GM12891 (cell line): ENCODE results near the gene CCDC57.

Experiments used
- DNase-seq: peaks from one replicate; pipeline ENCODE4 v3.0.0; 2011; ENCODE audit warnings: low spot score; ENCODE audit not compliant: insufficient read length
- FAIRE-seq: peaks from 2 replicates; lab custom pipeline; 2011; peaks lifted over from hg19 to GRCh38; lab: Jason Lieb, UNC
- PAX5 ChIP-seq: IDR thresholded peaks from 2 replicates; pipeline ENCODE4 v1.6.1; 2011; ENCODE audit warnings: low read length, moderate library complexity, mild to moderate bottlenecking; ENCODE audit not compliant: insufficient read depth, severe bottlenecking
- POLR2A ChIP-seq: IDR thresholded peaks from 2 replicates; pipeline ENCODE4 v1.6.1; 2011; ENCODE audit warnings: low read depth, low read length, control low read depth
- POLR2AphosphoS5 ChIP-seq: IDR thresholded peaks from 2 replicates; pipeline ENCODE4 v1.6.1; 2011; ENCODE audit warnings: low read depth, low read length, control low read depth
- POU2F2 ChIP-seq: IDR thresholded peaks from 2 replicates; pipeline ENCODE4 v1.6.1; 2011; ENCODE audit warnings: low read depth, mild to moderate bottlenecking, control low read depth, low read length, moderate library complexity
- SPI1 ChIP-seq: IDR thresholded peaks from 2 replicates; pipeline ENCODE4 v1.6.1; 2011; ENCODE audit warnings: low read depth, low read length, control low read depth
- TAF1 ChIP-seq: IDR thresholded peaks from 2 replicates; pipeline ENCODE4 v1.6.1; 2011; ENCODE audit warnings: low read depth, low read length, control low read depth

Gene CCDC57

DNA sequence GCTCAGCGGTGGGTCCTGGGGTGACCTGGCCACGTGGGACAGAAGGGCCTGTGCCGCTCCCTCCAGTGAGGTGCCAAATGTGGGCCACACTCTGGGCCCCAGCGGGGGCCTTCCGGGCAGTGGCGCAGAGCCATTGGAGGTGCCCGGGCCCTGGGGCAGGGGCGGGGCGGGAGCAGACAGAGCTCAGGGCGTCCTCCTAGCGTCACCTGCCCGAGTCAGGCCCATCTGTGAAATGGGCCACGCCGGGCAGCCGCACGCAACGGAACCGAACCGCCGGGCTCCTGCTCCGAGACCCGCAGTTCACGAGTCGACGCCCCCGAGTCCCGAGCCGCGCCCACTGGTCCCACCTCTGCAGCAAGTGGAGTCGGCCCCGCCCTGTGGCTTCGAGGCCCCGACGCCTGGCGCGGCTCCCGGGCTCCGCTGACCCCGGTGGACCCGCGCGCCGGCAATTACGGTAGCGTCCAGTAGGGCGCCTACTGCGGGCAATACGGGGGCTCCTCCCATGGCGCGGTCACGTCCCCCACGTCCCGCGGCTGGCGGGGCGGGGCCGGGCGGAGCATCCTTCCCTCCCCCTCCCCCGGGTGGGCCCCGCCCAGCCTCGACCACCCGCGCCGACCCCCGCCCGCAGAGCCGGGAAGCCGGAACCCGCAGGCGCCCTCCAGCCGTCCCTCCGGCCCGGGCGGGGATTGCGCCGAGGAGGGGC is 18.1 kb upstream of the CCDC57 start:
- DNase-seq (peak; percentile 76), FAIRE-seq (peak; percentile 94)
- no peak for TF ChIP-seq PAX5
- TF ChIP-seq POU2F2: no peak
- TF ChIP-seq POLR2A: no peak
- no peak for TF ChIP-seq TAF1
- no peak for TF ChIP-seq POLR2AphosphoS5
- TF ChIP-seq SPI1: no peak

DNA sequence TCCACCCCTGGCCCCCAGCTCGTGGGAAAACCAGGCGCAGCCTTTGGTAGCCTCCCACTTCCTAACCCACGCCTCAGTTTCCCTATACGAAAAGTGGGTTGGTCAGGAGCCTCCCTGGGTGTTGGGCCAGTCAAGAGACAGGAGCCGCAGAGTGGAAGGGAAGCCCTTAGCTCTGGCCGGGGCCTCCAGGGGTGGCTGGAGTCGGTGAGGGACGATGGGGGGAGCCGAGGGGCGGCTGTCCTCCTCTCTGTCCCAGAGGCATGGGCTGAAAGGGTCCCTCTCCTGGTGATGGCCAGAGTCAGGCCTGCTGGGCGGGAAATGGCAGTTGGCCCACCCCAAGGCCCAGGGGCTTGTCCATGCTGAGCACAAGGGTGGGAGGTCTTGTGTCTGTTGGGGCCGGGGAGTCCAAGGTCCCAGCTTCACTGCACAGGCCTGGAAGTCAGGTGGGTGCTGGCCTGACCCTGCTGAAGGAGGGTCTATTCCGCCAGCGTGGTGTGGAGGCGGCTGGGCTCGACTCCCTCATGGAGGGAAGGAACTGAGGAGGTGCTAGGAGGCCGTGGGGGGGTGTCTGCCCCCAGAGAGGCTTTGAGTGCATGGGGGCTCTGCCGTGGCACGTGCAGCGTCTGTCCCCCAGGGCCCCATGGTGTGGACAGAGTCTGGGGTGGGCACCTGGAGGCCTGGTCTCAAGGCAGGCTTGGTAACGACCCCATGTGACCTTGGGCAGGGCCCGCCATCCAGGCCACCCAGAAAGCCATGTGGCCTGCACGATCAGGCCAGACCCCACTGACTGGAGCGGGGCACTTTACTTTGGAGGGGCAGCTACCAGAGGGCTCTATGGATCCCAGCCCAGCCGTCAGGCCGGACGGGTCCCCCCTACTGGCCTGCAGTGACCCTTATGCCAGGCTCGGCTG is 17.3 kb upstream of the CCDC57 start:
- DNase-seq (no peak), FAIRE-seq (no peak)
- TF ChIP-seq POLR2AphosphoS5 (no peak), POLR2A (no peak), PAX5 (no peak), POU2F2 (no peak), SPI1 (no peak), TAF1 (no peak)

- TF ChIP-seq POU2F2: no peak
- TF ChIP-seq POLR2AphosphoS5: peak; percentile 71; the same call in 1 of the 2 replicates
- peak; percentile 79 for TF ChIP-seq POLR2A
- TF ChIP-seq TAF1: peak; percentile 69
- no peak for TF ChIP-seq SPI1
- no peak for TF ChIP-seq PAX5
- DNase-seq: peak; percentile 93
- FAIRE-seq: peak; percentile 93
These were observed 16.4 kb upstream of the CCDC57 start, which contains the start of gene SLC16A3 for GRCh38 chr17:82228842-82229697. Gene SLC16A3, plus strand, starts transcription at chr17:82229042. Its CDS starts 6,967 bp downstream, at chr17:82236009.

DNA sequence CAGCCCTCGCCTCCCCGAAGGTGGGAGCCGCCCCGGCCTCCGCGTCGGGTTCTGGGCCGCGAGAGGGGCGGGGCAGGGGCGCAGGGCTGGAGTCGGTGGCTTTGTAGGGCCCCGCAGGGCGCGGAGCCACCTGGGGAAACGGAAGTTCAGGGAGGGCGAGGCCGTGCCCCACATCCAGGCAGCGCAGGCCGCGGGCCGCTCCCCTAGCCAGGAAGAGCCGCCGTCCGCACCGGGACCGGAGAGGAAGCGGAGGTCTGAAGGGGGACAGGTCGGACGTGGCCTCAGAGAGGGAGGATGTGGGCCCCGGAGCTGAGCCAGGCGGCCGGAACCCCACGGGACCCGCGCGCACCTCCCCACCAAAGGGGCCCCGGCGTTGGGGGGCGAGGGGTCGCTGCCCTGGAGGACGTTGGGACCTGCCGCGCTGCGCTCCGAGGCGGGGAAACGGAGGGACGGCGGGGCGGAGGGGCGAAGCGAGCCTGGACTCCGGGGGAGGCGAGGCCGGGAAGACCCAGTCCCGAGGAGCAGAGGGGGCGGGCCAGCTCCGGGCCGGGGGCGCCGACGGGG is 15.7 kb upstream of the CCDC57 start:
- TF ChIP-seq POLR2A (0 out of 2 replicates have a peak, but pooled peaks have one; percentile 9), TAF1 (0 out of 2 replicates have a peak, but pooled peaks have one; percentile 33), PAX5 (no peak)
- FAIRE-seq (peak; percentile 78), DNase-seq (peak; percentile 82)

- TF ChIP-seq POU2F2: no peak
- TF ChIP-seq PAX5: no peak
- no peak for TF ChIP-seq POLR2A
- no peak for TF ChIP-seq POLR2AphosphoS5
- no peak for TF ChIP-seq TAF1
- no peak for TF ChIP-seq SPI1
- no peak for DNase-seq
- FAIRE-seq: no peak
These were observed 15.1 kb upstream of the CCDC57 start for GRCh38 chr17:82227629-82228277.

- DNase-seq (no peak), FAIRE-seq (no peak)
- TF ChIP-seq PAX5 (no peak), TAF1 (no peak), POLR2A (no peak), POU2F2 (no peak), POLR2AphosphoS5 (no peak), SPI1 (no peak)
These were observed 14.4 kb upstream of the CCDC57 start for GRCh38 chr17:82226809-82227628.

GRCh38 chr17:82226146-82226808 is 13.6 kb upstream of the CCDC57 start:
- FAIRE-seq: no peak
- no peak for TF ChIP-seq POLR2A
- no peak for TF ChIP-seq POU2F2
- no peak for TF ChIP-seq POLR2AphosphoS5
- no peak for TF ChIP-seq PAX5
- no peak for TF ChIP-seq SPI1
- TF ChIP-seq TAF1: no peak
- no peak for DNase-seq
